Ovary (tissue), 3 donors: Measurements from ENCODE around the gene MPDU1.

Experiments used
- POLR2A ChIP-seq: fragments of 450-650 bp; IDR thresholded peaks from one replicate; pipeline ENCODE4 v1.6.1; 2017; ENCODE audit warnings: antibody characterized with exemption, mild to moderate bottlenecking, moderate library complexity
- TF ChIP-seq, protein P1 (sequence below), 3 donors: fragments of 450-650 bp in 2 of 3; fragments of 200-600 bp in 1 of 3; IDR thresholded peaks; one replicate each; pipeline versions ENCODE4 v1.5.1 to v1.8.0; 2016 to 2022; ENCODE audit warnings: antibody characterized with exemption in 3 of 3, mild to moderate bottlenecking in 1 of 3
- donor health status: DM: no; HTN: no; CAD: no.

DNA sequence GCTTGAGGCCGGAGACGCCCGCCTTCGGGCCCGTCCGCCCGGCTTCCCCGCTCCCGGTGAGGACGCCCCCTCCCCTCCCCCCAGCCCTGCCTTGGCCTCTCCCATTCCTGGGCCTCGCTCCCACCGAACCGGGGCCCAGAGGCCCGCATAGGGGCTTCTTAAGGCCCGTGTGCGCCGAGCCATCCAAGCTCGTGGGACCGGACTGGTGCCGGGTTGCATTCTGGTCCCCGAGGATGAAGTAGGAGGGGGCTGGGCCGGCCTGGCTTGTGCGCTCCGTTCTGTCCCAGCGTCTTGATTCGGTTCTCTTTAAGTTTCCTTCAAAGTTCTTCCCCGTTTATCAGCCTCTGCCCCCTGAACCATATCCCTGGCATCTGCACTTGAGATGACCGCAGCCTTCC, 21.4 kb upstream of the MPDU1 start:
- TF ChIP-seq, protein P1, sequence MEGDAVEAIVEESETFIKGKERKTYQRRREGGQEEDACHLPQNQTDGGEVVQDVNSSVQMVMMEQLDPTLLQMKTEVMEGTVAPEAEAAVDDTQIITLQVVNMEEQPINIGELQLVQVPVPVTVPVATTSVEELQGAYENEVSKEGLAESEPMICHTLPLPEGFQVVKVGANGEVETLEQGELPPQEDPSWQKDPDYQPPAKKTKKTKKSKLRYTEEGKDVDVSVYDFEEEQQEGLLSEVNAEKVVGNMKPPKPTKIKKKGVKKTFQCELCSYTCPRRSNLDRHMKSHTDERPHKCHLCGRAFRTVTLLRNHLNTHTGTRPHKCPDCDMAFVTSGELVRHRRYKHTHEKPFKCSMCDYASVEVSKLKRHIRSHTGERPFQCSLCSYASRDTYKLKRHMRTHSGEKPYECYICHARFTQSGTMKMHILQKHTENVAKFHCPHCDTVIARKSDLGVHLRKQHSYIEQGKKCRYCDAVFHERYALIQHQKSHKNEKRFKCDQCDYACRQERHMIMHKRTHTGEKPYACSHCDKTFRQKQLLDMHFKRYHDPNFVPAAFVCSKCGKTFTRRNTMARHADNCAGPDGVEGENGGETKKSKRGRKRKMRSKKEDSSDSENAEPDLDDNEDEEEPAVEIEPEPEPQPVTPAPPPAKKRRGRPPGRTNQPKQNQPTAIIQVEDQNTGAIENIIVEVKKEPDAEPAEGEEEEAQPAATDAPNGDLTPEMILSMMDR (IDR thresholded peaks at IDR 0.05), result no peak
- TF ChIP-seq POLR2A, result no peak
